Ovary (tissue), 9 donors: ENCODE results near the gene SLC38A10. TPM values are rescaled to one million over a fixed set of nuclear protein-coding genes. Genes with fewer than 3 reads are reported as not detected.

Experiments
- DNase-seq, 5 donors: peaks; one replicate each; pipeline ENCODE4 v3.0.0-alpha.2; 2019 to 2020
- H3K27ac ChIP-seq, 2 donors: fragments of 200-600 bp; one replicate each; pipeline versions ENCODE4 v1.5.1 to v1.8.0; 2019 to 2022
- H3K27me3 ChIP-seq: fragments of 200-600 bp; one replicate; pipeline ENCODE4 v1.8.0; 2022
- H3K36me3 ChIP-seq: fragments of 200-600 bp; sonication (generic); one replicate; pipeline ENCODE4 v1.5.1; 2019
- H3K4me1 ChIP-seq: one replicate; pipeline ENCODE4 v1.8.1; 2013; ENCODE audit warnings: mild to moderate bottlenecking, moderate library complexity; ENCODE audit not compliant: insufficient read depth
- H3K4me3 ChIP-seq: fragments of 200-600 bp; sonication (generic); one replicate; pipeline ENCODE4 v1.5.1; 2017
- H3K9me3 ChIP-seq, 2 donors: fragments of 200-600 bp in 1 of 2; sonication (generic) in 1 of 2; one replicate each; pipeline versions ENCODE4 v1.5.1 to v1.8.1; 2013 to 2019; ENCODE audit warnings: mild to moderate bottlenecking in 1 of 2, moderate library complexity in 1 of 2
- EP300 ChIP-seq: sonication (generic); formaldehyde crosslinking; IDR thresholded peaks from one replicate; pipeline ENCODE4 v1.6.1; 2017; ENCODE audit warnings: antibody characterized with exemption
- POLR2A ChIP-seq: fragments of 450-650 bp; IDR thresholded peaks from one replicate; pipeline ENCODE4 v1.6.1; 2017; ENCODE audit warnings: antibody characterized with exemption, mild to moderate bottlenecking, moderate library complexity
- WGBS, 3 donors: extraction: QIAGEN DNeasy Blood & Tissue Kit in 1 of 3; methylation state at CpG; one replicate each; pipeline versions ENCODE4 v1.1.5 to v1.1.7; 2013 to 2017; 5-methylcytosine and 5-hydroxymethylcytosine counted together
- intact Hi-C, 4 donors: fragments of 100-400 bp; cut with DNase I; formaldehyde crosslinking; loops; one replicate each; pipeline versions ENCODE4 v1.11.0 to v1.15.1; 2022 to 2023
- polyA plus RNA-seq, 2 donors: library from polyadenylated mRNA; stranded (reverse); fragments of 200-250 nt in 1 of 2; fragments of 350-450 nt in 1 of 2; fragmentation: Illumina TruSeq in 1 of 2; extraction: RNeasy Lipid Tissue Mini Kit (QIAGEN cat#74804) in 1 of 2; gene quantifications; one replicate each; pipeline ENCODE4 v1.2.3, GENCODE V29; 2013 to 2014
- total RNA-seq, 7 donors: library from RNA; depleted of rRNA in 2 of 7; stranded (reverse); fragments of >200 nt in 2 of 7; fragmentation: NEBNext Ultra II Directional in 3 of 7; extraction: Animal tissue kit (Norgen Biotek cat#: 25700) in 3 of 7; gene quantifications; one replicate each; pipeline versions ENCODE4 v1.1.0 to v1.2.4, GENCODE V29; 2016 to 2023
- TF ChIP-seq, protein P1 (sequence below), 3 donors: fragments of 450-650 bp in 2 of 3; fragments of 200-600 bp in 1 of 3; IDR thresholded peaks; one replicate each; pipeline versions ENCODE4 v1.5.1 to v1.8.0; 2016 to 2022; ENCODE audit warnings: antibody characterized with exemption in 3 of 3, mild to moderate bottlenecking in 1 of 3
- donor health status: DM: no; HTN: no; CAD: no; lungs with moderate emphysema.
- donor health status: DM: no; HTN: no; CAD: no.
- donor health status: Bipolar disorder and iron deficiency.
- donor health status: DM: yes; HTN: yes; CAD: no.
- donor health status: DM: no; HTN: no; CAD: no.
- donor health status: DM: yes; HTN: yes; CAD: no.

Gene SLC38A10
- total and polyA plus RNA-seq, 9 donors, result 11.5 to 75.7 (median 64.3) TPM

DNA sequence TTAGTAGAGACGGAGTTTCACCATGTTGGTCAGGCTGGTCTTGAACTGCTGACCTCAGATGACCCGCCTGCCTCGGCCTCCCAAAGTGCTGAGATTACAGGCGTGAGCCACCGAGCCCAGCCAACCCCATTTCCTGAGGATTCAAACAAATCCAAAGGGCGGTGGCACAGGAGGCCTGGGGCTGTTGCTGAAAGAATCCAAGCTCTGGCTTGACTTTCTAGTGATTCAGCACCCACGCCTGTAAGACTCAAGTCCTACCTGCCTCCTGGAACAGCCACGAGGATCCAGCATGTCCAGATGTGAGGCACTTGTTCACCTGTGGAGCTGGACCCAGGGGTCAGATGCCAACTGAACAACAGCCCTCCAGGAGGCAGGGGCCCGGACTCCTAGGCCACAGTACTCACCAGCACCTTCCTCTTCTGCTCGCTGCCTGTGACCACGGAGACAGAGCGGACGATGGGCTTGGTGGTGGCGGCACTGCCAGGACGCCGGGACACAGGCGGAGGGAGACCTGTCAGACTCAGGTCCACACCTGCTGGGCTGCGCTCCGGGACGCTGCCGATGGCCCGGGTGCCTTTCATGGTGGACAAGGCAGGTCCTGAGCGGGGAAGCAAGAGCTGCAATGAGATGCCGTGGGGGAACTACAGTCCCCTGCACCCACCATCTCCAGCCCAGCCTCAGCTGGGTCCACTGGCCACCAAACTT, 75.5 kb downstream of the SLC38A10 start:
- no peak overlapping the region for H3K4me3 ChIP-seq
- peaks cover 9% of the 10 kb centered on the region for H3K4me1 ChIP-seq
- no peaks in the 10 kb centered on the region for H3K36me3 ChIP-seq
- intact Hi-C loops, result loop anchor here in 1 of 4 donors (5.0 kb wide), 1 partner anchor 77 kb away; no protein-coding TSS in a partner anchor
- no peaks in the 10 kb centered on the region for H3K9me3 ChIP-seq
- WGBS, 3 donors, result 92 to 97% (median 95%) methylated on average over 22 to 24 of the region's 24 CpGs
- no peaks in the 10 kb centered on the region for H3K27me3 ChIP-seq
- TF ChIP-seq POLR2A, result no peak
- TF ChIP-seq, protein P1, sequence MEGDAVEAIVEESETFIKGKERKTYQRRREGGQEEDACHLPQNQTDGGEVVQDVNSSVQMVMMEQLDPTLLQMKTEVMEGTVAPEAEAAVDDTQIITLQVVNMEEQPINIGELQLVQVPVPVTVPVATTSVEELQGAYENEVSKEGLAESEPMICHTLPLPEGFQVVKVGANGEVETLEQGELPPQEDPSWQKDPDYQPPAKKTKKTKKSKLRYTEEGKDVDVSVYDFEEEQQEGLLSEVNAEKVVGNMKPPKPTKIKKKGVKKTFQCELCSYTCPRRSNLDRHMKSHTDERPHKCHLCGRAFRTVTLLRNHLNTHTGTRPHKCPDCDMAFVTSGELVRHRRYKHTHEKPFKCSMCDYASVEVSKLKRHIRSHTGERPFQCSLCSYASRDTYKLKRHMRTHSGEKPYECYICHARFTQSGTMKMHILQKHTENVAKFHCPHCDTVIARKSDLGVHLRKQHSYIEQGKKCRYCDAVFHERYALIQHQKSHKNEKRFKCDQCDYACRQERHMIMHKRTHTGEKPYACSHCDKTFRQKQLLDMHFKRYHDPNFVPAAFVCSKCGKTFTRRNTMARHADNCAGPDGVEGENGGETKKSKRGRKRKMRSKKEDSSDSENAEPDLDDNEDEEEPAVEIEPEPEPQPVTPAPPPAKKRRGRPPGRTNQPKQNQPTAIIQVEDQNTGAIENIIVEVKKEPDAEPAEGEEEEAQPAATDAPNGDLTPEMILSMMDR (IDR thresholded peaks at IDR 0.05), result no peak
- DNase-seq, result no peak
- H3K27ac ChIP-seq, result no peak overlapping the region

DNA sequence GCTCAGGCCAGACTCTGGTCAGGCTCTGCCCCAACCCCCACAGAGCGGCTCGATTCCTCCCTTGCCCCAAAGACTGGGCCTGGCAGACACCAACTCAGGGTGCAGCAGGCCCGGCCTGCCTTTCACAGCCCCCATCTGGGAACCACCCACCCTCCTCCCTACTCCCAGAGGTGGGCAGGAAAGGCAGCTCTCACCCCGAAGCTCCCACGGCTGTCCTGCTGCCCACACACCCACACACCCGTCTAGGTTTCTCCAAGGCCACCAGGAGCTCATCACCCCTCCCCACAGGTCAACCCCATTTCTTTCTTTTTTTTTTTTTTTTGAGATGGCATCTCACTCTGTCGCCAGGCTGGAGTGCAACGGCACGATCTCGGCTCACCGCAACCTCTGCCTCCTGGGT, 76.1 kb downstream of the SLC38A10 start:
- Histone ChIP-seq H3K27me3 (no peaks in the 10 kb centered on the region), H3K4me1 (peaks cover 9% of the 10 kb centered on the region), H3K4me3 (no peak overlapping the region), H3K27ac (no peak overlapping the region), H3K36me3 (no peaks in the 10 kb centered on the region), H3K9me3 (no peaks in the 10 kb centered on the region)
- no peak for DNase-seq
- TF ChIP-seq POLR2A (no peak), EP300 (no peak)
- TF ChIP-seq, protein P1 (IDR thresholded peaks at IDR 0.05), result no peak
- 85 to 93% (median 88%) methylated on average over 11 of the region's 11 CpGs for WGBS, 3 donors
- intact Hi-C loops, result no loop called here

DNA sequence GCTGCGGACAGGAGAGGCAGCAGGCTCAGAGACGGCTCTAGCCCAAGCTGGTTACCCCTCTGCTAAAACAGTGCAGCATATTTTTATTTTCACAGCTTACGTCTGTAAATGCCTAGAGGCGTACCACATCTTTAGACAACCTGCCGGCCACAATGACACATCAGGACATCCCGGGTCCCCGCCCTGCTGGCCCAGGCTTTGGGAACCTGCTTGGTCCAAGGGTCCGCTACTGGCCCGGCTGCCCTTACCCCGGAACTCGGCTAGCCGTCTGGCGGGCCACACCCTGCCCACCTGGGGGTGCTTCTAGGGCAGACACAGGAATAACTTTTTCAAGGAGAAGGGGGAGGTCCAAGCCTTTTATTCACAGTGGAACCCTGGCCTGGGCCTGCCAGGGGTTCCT, 76.6 kb downstream of the SLC38A10 start:
- no peak overlapping the region for H3K4me3 ChIP-seq
- intact Hi-C loops, result no loop called here
- peaks cover 9% of the 10 kb centered on the region for H3K4me1 ChIP-seq
- H3K36me3 ChIP-seq, result no peaks in the 10 kb centered on the region
- H3K9me3 ChIP-seq, result no peaks in the 10 kb centered on the region
- WGBS, 3 donors, result 86 to 90% (median 86%) methylated on average over 13 of the region's 13 CpGs
- TF ChIP-seq POLR2A (no peak), EP300 (no peak)
- TF ChIP-seq, protein P1 (IDR thresholded peaks at IDR 0.05), result no peak
- no peak for DNase-seq
- no peak overlapping the region for H3K27ac ChIP-seq
- H3K27me3 ChIP-seq, result no peaks in the 10 kb centered on the region

DNA sequence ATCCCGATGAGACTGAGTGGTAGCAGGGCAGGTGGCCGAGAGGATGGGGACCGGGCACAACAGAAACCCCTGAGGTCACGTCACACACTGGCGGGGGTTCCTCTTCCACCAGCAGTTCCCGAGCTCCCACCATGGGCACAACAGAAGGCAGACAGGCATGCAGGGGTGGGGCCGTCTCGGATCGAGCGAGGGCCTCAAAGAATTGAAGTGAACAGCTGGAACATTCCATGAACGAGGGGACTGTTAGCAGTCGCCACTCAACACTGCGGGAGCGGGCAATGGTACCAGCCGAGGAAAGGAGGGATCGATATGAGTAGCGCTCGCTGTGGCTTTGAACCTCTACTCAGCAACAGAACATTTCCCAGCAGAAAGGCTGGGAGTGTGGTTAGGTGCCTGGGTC, 77.6 kb downstream of the SLC38A10 start:
- DNase-seq, result no peak
- H3K27ac ChIP-seq, result no peak overlapping the region
- H3K9me3 ChIP-seq, result no peaks in the 10 kb centered on the region
- WGBS, 3 donors, result 89 to 91% (median 89%) methylated on average over 18 of the region's 18 CpGs
- peaks cover 9% of the 10 kb centered on the region for H3K4me1 ChIP-seq
- H3K36me3 ChIP-seq, result no peaks in the 10 kb centered on the region
- no peak overlapping the region for H3K4me3 ChIP-seq
- TF ChIP-seq EP300 (no peak), POLR2A (no peak)
- TF ChIP-seq, protein P1 (IDR thresholded peaks at IDR 0.05), result no peak
- intact Hi-C loops, result no loop called here
- no peaks in the 10 kb centered on the region for H3K27me3 ChIP-seq
